ENCODE data around the gene S100A7A. TPM values are rescaled to one million over a fixed set of nuclear protein-coding genes. Genes with fewer than 3 reads are reported as not detected.

The S100A7A gene
- total and polyA plus RNA-seq, 10 of the 15 experiments (the other 5 are each of a cell fraction or from before 2014, with no cell fraction given) = not detected

GRCh38 chr1:153392258-153392657 lies 24.1 kb upstream of the S100A7A start:
- in situ Hi-C loops (cut with MboI) = no loop called here
- no peaks in the 10 kb centered on the region for H3K36me3 ChIP-seq (ENCODE audit: control insufficient read depth in 2 of 2, insufficient read depth in 2 of 2, low read length in 1 of 2)
- no peak for TF ChIP-seq SKIL (IDR thresholded peaks at IDR 0.05; ENCODE audit: low read depth, poor library complexity, severe bottlenecking)
- no peak for TF ChIP-seq ZBTB11 (CRISPR knock-in tag; IDR thresholded peaks at IDR 0.05)
- TF ChIP-seq RAD51 (IDR thresholded peaks at IDR 0.05) = no peak
- no peak for TF ChIP-seq IRF5 (IDR thresholded peaks at IDR 0.05; ENCODE audit: borderline replicate concordance)
- TF ChIP-seq ATF7 (IDR thresholded peaks at IDR 0.05; ENCODE audit: low read depth) = no peak
- TF ChIP-seq E2F4 (IDR thresholded peaks at IDR 0.05; ENCODE audit: low read depth, low read length) = no peak
- no peak for TF ChIP-seq CHD2 (IDR thresholded peaks at IDR 0.05; ENCODE audit: borderline replicate concordance, low read depth, low read length)
- no peak for TF ChIP-seq MYB (IDR thresholded peaks at IDR 0.05; ENCODE audit: borderline replicate concordance, low read depth, low read length)
- TF ChIP-seq IKZF1 (conservative IDR thresholded peaks at IDR 0.05) = no peak
- TF ChIP-seq SUPT20H (IDR thresholded peaks at IDR 0.05; ENCODE audit: borderline replicate concordance, control insufficient read depth, low read depth, low read length) = no peak
- no peak for TF ChIP-seq FOXM1 (IDR thresholded peaks at IDR 0.05; ENCODE audit: low read depth, low read length)
- no peak for TF ChIP-seq KLF5 (IDR thresholded peaks at IDR 0.05; ENCODE audit: partially characterized antibody)
- no peak for ATAC-seq
- H3K4me1 ChIP-seq (ENCODE audit: control insufficient read depth, insufficient read depth, low read length) = no peaks in the 10 kb centered on the region
- no peak for DNase-seq (ENCODE audit: low read depth, low spot score)
- no peaks in the 10 kb centered on the region for H4K20me1 ChIP-seq (ENCODE audit: control insufficient read depth, insufficient read depth)
- ChIA-PET SMC1A (ENCODE audit: uncharacterized antibody, unreplicated experiment) (no interaction called here), RAD21 (ENCODE audit: unreplicated experiment) (no interaction called here), CTCF (interaction anchor here (1.4 kb wide), 1 partner anchor 103 kb away, joined by 5 read pairs; no protein-coding TSS in a partner anchor), POLR2A (no interaction called here)
- no peaks in the 10 kb centered on the region for H3K79me2 ChIP-seq (ENCODE audit: control insufficient read depth, insufficient read depth, low read length)
- no TSS peak for BruUV-seq (replicated peaks)
- H2AFZ ChIP-seq (ENCODE audit: control insufficient read depth, low read depth, low read length) = no peak overlapping the region
- no peak overlapping the region for H3K4me3 ChIP-seq
- 0% methylated on average over 3 of the region's 3 CpGs for WGBS (ENCODE audit: insufficient coverage, insufficient replicate concordance, low lambda C conversion rate, missing lambda C conversion rate)
- intact Hi-C loops (cut with micrococcal nuclease; ENCODE audit: unreplicated experiment) = no loop called here
- H3K9ac ChIP-seq (ENCODE audit: control insufficient read depth, insufficient read depth, low read length) = no peak overlapping the region
- H3K27ac ChIP-seq (ENCODE audit: control insufficient read depth, insufficient read depth) = no peak overlapping the region
- peaks cover 1 to 2% of the 10 kb centered on the region in 2 experiments; a peak in 2 of 4 replicates for H3K27me3 ChIP-seq (replicated peaks in 1 of 2; ENCODE audit: control insufficient read depth in 2 of 2, insufficient read depth in 2 of 2, low read length in 1 of 2)
- FAIRE-seq = no peak
- no peak overlapping the region for H3K4me2 ChIP-seq (ENCODE audit: control insufficient read depth, insufficient read depth)
- no peaks in the 10 kb centered on the region for H3K9me3 ChIP-seq (replicated peaks; ENCODE audit: control insufficient read depth, insufficient read depth, low read length)

Measured in GM12878 (cell line).